Activated T-helper 2 cell treated with anti-CD3 and anti-CD28 coated beads, Interferon-gamma antibody, Interleukin-2, Interleukin-4, amounts not matched to agents 10 μg/mL and 5 μg/mL and 100 μg/mL, durations not matched to agents 14 hours and 24 hours and 36 hours (primary cell): ENCODE data around the gene NBEAL1. TPM values are rescaled to one million over a fixed set of nuclear protein-coding genes. Genes with fewer than 3 reads are reported as not detected.
"Not testable (repeated sequence)": the region's sequence is repeated elsewhere in the genome, so short reads cannot be mapped to it uniquely, and the experiment has no call there.

Source experiments
- DNase-seq: peaks from one replicate; pipeline ENCODE4 v3.0.0; 2021; ENCODE audit warnings: low spot score
- H3K27ac Mint-ChIP-seq: one replicate; pipeline ENCODE4 v1.8.0; 2021; ENCODE audit warnings: mixed read lengths
- H3K27me3 Mint-ChIP-seq: one replicate; pipeline ENCODE4 v1.8.0; 2021; ENCODE audit warnings: low read depth, mixed read lengths
- H3K36me3 Mint-ChIP-seq: one replicate; pipeline ENCODE4 v1.8.0; 2021; ENCODE audit warnings: low read depth, mixed read lengths
- H3K4me1 Mint-ChIP-seq: one replicate; pipeline ENCODE4 v1.8.0; 2021; ENCODE audit warnings: low read depth, mixed read lengths
- H3K4me3 Mint-ChIP-seq: one replicate; pipeline ENCODE4 v1.8.0; 2021; ENCODE audit warnings: low read depth, mild to moderate bottlenecking, moderate library complexity, mixed read lengths
- H3K9me3 Mint-ChIP-seq: one replicate; pipeline ENCODE4 v1.8.0; 2021; ENCODE audit warnings: mixed read lengths
- intact Hi-C: fragments of 100-400 bp; cut with micrococcal nuclease; formaldehyde crosslinking; loops from one replicate; pipeline ENCODE4 v1.15.1; 2023
- total RNA-seq: library from RNA; stranded (reverse); gene quantifications from 2 replicates; pipeline ENCODE4 v1.2.3, GENCODE V29; 2022

The NBEAL1 gene
- total RNA-seq, 1 donor from 2014 or later: 10.6 TPM

DNA sequence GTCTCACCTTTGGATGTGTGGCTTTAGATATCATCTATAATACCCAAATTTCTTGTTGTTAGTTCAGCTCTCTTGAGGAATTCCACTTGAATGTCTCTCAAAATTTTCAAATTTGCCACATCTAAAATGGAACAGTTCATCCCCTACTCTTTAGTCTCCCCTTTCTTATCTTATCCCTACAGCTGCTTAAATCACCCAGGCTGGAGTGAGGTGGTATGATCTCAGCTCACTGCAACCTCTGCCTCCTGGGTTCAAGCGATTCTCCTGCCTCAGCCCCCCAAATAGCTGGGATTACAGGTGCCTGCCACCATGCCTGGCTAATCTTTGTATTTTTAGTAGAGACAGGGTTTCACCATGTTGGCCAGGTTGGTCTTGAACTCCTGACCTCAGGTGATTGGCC is 71.7 kb downstream of the NBEAL1 start:
- peaks cover 11% of the 10 kb centered on the region for H3K4me1 Mint-ChIP-seq
- H3K9me3 Mint-ChIP-seq, DNase-seq, H3K4me3 Mint-ChIP-seq, H3K36me3 Mint-ChIP-seq, H3K27ac Mint-ChIP-seq, intact Hi-C loops, H3K27me3 Mint-ChIP-seq: not testable (repeated sequence)

DNA sequence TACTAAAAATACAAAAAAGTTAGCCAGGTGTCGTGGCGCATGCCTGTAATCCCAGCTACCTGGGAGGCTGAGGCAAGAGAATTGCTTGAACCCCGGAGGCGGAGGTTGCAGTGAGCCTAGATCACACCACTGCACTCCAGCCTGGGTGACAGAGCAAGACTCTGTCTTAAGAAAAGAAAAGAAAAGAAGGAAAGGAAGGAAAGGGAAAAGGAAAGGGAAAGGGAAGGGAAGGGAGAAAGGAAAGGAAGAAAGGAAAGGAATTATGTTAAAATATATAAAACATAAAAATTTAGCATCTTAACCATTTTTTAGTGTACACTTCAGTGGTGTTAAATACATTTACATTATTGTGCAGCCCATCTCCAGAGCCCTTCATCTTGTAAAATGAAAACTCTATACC is 76.0 kb downstream of the NBEAL1 start:
- DNase-seq, H3K27ac Mint-ChIP-seq, H3K4me3 Mint-ChIP-seq, H3K4me1 Mint-ChIP-seq, H3K9me3 Mint-ChIP-seq, H3K36me3 Mint-ChIP-seq, H3K27me3 Mint-ChIP-seq, intact Hi-C loops: not testable (repeated sequence)

DNA sequence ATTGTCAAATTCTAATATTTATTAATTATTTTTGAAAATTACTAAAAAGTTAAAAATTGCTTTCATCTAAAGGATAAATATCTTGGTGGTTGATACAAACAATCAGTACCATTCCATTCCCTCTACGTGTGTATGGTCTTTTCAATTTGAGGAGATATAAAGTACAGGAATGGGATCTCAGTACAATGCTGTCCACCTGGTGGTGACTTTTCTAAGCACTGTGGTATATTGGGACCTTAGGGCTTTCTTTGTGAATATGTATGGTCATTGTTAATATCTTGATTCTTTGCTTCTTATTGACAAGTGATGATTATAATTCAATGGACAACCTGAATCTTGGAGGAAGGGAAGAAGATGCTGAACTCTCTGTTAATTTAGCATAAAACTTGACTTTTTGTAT is 83.1 kb downstream of the NBEAL1 start:
- H3K27ac Mint-ChIP-seq: no peak overlapping the region

DNA sequence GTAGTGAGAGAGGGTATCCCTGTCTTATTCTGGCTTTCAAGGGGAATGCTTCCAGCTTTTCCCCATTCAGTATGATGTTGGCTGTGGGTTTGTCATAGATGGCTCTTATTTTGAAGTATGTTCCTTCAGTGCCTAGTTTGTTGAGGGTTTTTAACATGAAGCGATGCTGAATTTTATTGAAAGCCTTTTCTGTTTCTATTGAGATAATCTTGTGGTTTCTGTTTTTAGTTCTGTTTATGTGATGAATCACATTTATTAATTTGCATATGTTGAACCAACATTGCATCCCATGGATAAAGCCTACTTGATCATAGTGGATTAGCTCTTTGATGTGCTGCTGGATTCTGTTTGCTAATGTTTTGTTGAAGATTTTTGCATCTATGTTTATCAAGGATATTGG is 87.7 kb downstream of the NBEAL1 start:
- H3K27me3 Mint-ChIP-seq, H3K4me3 Mint-ChIP-seq, H3K27ac Mint-ChIP-seq, intact Hi-C loops, DNase-seq, H3K4me1 Mint-ChIP-seq: not testable (repeated sequence)
- H3K36me3 Mint-ChIP-seq: peaks cover 54% of the 10 kb centered on the region
- H3K9me3 Mint-ChIP-seq: peaks cover 31% of the 10 kb centered on the region

More for the DNA sequence above, 83.1 kb downstream of the NBEAL1 start:
- Mint-ChIP-seq H3K9me3 (peaks cover 8% of the 10 kb centered on the region), H3K4me1 (peaks cover 5% of the 10 kb centered on the region), H3K4me3 (no peak overlapping the region), H3K27me3 (no peaks in the 10 kb centered on the region), H3K36me3 (peaks cover 28% of the 10 kb centered on the region)
- intact Hi-C loops: no loop called here
- no peak for DNase-seq

DNA sequence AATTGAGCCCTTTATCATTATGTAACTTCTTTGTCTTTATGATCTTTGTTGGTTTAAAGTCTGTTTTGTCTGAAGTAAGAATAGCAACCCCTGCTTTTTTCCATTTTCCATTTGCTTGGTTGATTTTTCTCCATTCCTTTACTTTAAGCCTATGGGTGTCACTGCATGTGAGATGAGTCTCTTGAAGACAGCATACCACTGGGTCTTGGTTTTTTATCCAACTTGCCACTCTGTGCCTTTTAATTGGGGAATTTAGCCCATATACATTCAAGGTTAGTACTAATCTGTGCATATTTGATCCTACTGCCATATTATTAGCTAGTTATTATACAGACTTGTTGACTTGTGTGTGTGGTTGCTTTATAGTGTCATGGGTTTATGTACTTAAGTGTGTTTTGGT is 89.6 kb downstream of the NBEAL1 start:
- intact Hi-C loops: no loop called here
- Mint-ChIP-seq H3K36me3 (peaks cover 59% of the 10 kb centered on the region), H3K27ac (no peak overlapping the region), H3K4me1 (peaks cover 7% of the 10 kb centered on the region), H3K27me3 (no peaks in the 10 kb centered on the region), H3K9me3 (peaks cover 31% of the 10 kb centered on the region), H3K4me3 (no peak overlapping the region)
- DNase-seq: no peak

DNA sequence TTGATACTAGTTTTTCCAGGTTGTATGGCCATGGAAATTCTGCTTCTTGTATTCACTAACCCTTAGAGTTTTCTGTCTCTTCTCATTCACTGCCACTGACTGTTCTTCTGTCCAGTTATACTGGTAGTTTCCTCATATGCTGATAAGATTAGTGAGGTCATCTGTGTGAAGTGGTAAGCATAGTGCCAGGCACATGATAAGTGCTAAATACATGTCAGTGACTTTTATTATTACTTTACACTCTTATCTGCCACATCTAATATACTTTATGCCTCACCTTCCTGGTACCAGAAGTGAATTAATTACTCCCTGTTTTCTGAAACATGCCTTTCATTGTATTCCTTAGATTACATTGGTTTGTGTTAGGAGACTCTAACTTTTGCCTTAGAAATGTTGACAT is 91.3 kb downstream of the NBEAL1 start:
- no peak overlapping the region for H3K4me3 Mint-ChIP-seq
- H3K36me3 Mint-ChIP-seq: peaks cover 53% of the 10 kb centered on the region
- peaks cover 7% of the 10 kb centered on the region for H3K4me1 Mint-ChIP-seq

DNA sequence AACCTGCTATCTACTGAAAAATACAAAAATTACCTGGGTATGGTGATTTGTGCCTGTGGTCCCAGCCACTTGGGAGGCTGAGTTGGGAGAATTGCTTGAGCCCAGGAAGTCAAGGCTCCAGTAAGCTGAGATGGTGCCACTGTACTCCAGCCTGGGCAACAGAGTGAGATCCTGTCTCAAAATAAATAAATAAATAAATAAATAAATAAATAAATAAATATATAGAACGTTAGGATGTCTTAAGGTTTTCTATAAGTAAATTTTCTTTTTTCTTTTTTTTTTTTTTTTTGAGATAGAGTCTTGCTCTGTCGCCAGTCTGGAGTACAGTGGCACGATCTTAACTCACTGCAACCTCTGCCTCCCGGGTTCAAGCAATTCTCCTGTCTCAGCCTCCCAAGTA is 95.8 kb downstream of the NBEAL1 start:
- H3K4me3 Mint-ChIP-seq, H3K27ac Mint-ChIP-seq, H3K27me3 Mint-ChIP-seq, H3K9me3 Mint-ChIP-seq, intact Hi-C loops, H3K4me1 Mint-ChIP-seq, DNase-seq: not testable (repeated sequence)
- H3K36me3 Mint-ChIP-seq: peaks cover 19% of the 10 kb centered on the region

More for the DNA sequence above, 91.3 kb downstream of the NBEAL1 start:
- Mint-ChIP-seq H3K27me3 (no peaks in the 10 kb centered on the region), H3K27ac (no peak overlapping the region), H3K9me3 (peaks cover 31% of the 10 kb centered on the region)
- intact Hi-C loops: no loop called here
- DNase-seq: no peak

DNA sequence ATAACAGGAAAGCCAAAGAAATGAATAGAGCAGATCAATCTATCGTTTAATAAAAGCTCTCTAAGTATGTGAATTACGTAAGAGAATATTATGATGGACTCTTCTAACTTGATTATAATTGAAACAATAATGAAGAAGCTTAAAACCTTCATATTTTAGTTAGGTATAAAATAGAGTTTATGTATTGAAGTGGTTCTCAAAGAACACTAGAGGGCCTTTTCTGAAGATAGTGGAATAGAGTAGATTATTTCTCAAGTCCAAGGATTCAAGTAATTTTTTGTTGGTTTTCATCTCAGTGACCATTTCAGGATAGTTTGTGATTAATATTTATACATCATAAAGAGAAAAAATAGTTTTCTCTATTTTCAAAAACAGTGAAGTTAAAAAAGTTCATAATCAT is 97.7 kb downstream of the NBEAL1 start:
- Mint-ChIP-seq H3K4me3 (no peak overlapping the region), H3K27me3 (no peaks in the 10 kb centered on the region), H3K36me3 (peaks cover 10% of the 10 kb centered on the region), H3K4me1 (no peaks in the 10 kb centered on the region), H3K27ac (no peak overlapping the region), H3K9me3 (no peaks in the 10 kb centered on the region)
- no peak for DNase-seq
- intact Hi-C loops: no loop called here

DNA sequence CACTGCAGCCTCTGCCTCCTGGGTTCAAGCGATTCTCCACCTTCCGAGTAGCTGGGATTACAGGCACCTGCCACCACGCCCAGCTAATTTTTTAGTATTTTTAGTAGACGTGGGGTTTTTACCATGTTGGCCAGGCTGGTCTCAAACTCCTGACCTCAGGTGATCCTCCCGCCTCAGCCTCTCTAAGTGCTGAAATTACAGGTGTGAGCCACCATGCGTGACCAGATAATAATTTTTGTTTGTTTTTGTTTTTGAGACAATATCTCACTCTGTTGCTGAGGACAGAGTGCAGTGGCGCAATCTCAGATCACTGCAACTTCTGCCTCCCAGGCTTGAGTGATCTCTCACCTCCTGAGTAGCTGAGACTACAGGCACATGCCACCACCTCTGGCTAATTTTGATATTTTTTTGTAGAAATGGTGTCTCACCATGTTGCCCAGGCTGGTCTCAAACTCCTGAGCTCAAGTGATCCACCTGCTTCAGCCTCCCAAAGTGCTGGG is 100.6 kb downstream of the NBEAL1 start:
- H3K4me3 Mint-ChIP-seq, intact Hi-C loops, H3K27me3 Mint-ChIP-seq, H3K4me1 Mint-ChIP-seq, H3K36me3 Mint-ChIP-seq, H3K9me3 Mint-ChIP-seq, DNase-seq, H3K27ac Mint-ChIP-seq: not testable (repeated sequence)

DNA sequence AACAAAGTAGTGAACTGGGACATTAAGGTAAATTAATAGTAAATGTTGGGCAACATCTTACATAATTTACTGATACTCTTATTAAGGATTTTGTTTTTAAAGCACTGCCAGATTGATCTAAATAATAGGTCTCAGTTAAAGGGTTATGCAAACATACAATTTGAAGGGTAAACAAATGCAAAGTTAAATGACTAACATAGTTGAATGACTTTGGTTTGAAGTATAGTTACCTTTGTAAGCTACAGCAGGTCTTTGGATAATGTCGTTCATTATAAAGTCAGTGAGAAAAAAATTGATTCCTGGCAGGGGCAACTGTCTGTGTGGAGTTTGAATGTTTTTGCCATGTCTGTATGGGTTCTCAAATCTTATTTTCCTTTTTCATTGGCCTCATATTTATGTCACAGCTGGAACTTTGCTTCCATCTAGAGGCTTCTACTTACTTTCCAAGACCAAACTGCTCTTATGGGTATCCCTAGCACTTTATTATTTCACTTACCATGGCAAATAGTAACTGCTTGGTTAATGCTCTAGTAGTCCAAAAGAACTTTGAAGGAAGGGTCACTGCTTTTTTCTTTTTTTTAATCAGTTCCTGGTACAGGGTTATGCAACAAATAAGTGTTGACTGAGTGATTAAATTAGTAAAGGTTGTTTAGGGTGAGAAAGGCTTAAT is 107.8 kb downstream of the NBEAL1 start:
- H3K27ac Mint-ChIP-seq: no peak overlapping the region
- no peak for DNase-seq
- no peaks in the 10 kb centered on the region for H3K36me3 Mint-ChIP-seq
- no peaks in the 10 kb centered on the region for H3K4me1 Mint-ChIP-seq
- no peak overlapping the region for H3K4me3 Mint-ChIP-seq
- H3K27me3 Mint-ChIP-seq: no peaks in the 10 kb centered on the region
- no peaks in the 10 kb centered on the region for H3K9me3 Mint-ChIP-seq
- intact Hi-C loops: no loop called here

DNA sequence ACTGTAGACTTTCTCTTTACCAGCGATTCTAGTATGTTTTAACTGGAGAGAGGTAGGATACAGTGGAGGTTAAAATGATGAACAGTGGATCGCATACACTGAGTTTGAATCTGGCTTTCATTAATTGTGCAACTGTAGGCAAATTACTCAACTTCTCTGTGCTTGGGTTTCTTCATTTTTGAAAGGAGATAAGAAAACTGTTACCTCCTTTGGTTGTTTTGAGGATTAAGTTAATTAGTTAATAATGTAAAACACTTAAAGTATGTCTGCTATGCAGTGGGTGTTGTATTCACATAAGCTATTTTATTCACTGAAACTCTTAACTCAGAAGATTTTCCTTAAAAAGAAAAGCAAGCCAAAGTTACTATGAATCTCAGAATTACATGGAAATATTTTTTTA is 112.3 kb downstream of the NBEAL1 start:
- Mint-ChIP-seq H3K27me3 (no peaks in the 10 kb centered on the region), H3K36me3 (no peaks in the 10 kb centered on the region), H3K4me3 (no peak overlapping the region), H3K27ac (no peak overlapping the region), H3K9me3 (no peaks in the 10 kb centered on the region), H3K4me1 (no peaks in the 10 kb centered on the region)
- intact Hi-C loops: no loop called here
- DNase-seq: no peak

DNA sequence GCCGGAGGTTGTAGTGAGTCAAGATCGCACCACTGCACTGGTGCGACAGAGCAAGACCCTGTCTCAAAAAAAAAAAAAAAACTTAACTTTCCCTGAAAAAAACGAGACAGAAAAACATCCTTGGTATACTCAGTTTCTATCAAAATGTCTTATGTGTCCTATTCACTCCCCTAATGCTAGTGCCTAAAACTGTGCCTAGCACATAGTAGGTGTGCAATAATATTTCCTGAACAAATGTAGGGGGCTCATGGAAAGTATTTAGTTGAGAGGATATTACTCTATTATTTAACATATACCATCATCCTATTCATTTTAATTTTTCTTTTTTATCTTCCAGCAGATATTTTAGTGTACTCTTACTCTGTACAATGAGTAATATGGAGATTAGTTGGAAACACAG is 120.4 kb downstream of the NBEAL1 start:
- peaks cover 2% of the 10 kb centered on the region for H3K36me3 Mint-ChIP-seq
- H3K4me1 Mint-ChIP-seq: no peaks in the 10 kb centered on the region
- no peaks in the 10 kb centered on the region for H3K27me3 Mint-ChIP-seq
- no peak for DNase-seq
- no peak overlapping the region for H3K4me3 Mint-ChIP-seq
- intact Hi-C loops: no loop called here
- H3K9me3 Mint-ChIP-seq: no peaks in the 10 kb centered on the region
- no peak overlapping the region for H3K27ac Mint-ChIP-seq

DNA sequence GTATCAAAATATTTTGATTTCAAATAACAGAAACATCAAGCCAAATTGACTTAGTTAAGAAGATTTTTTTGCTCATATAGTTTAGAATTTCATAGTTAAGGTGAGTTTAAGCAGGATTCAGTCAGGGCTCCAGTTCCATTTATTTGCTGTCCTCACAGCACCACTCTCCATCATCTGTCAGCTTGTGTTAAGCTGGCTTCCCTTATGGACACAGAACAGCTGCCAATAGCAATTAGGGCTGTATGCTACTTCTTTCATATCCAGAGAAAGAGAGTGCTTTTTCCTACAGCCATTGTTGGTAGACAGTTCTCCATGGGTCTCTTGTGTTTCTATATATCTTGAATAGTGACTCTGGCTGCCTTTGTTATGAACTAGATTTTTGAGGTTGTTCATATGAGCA is 128.7 kb downstream of the NBEAL1 start:
- no peak overlapping the region for H3K4me3 Mint-ChIP-seq
- no peaks in the 10 kb centered on the region for H3K9me3 Mint-ChIP-seq
- H3K27me3 Mint-ChIP-seq: no peaks in the 10 kb centered on the region
- DNase-seq: no peak
- H3K27ac Mint-ChIP-seq: no peak overlapping the region
- no peaks in the 10 kb centered on the region for H3K4me1 Mint-ChIP-seq
- intact Hi-C loops: no loop called here
- H3K36me3 Mint-ChIP-seq: no peaks in the 10 kb centered on the region

DNA sequence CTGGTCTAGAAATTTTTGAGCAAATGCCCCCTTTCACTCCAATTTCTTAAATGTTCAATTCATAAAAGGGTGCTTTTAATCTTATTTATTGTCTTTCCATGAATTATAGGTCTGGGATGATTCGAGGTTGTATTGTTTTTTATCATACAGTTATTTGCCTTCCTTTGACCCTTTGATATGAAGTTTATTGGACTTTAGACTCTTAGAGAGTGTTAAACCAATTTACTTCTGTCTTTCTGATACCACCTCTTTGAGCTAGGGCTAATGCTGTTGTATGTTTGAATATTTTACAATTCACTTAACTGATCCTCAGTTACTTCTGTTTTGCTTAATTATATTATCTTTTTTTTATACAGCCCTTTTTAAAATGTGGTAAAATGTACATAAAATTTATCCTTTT is 134.5 kb downstream of the NBEAL1 start:
- no peaks in the 10 kb centered on the region for H3K4me1 Mint-ChIP-seq
- no peaks in the 10 kb centered on the region for H3K27me3 Mint-ChIP-seq
- no peak overlapping the region for H3K4me3 Mint-ChIP-seq
- DNase-seq: no peak
- intact Hi-C loops: no loop called here
- peaks cover 7% of the 10 kb centered on the region for H3K36me3 Mint-ChIP-seq
- H3K27ac Mint-ChIP-seq: no peak overlapping the region
- H3K9me3 Mint-ChIP-seq: no peaks in the 10 kb centered on the region
